ENCODE data around the gene GXYLT2.
"Not testable (repeated sequence)": the region's sequence is repeated elsewhere in the genome, so short reads cannot be mapped to it uniquely, and the experiment has no call there.

The GXYLT2 gene

GRCh38 chr3:72970942-72971341 is 83.1 kb downstream of the GXYLT2 start:
- in situ Hi-C loops (cut with MboI; ENCODE audit: low sequenced_read_pairs): no loop called here

- in situ Hi-C loops (cut with MboI; ENCODE audit: low sequenced_read_pairs): no loop called here
Measured at GRCh38 chr3:72972706-72973030, 84.8 kb downstream of the GXYLT2 start.

- in situ Hi-C loops (cut with MboI; ENCODE audit: low sequenced_read_pairs): no loop called here
Measured at GRCh38 chr3:72973031-72973723, 85.3 kb downstream of the GXYLT2 start.

GRCh38 chr3:72973786-72974185 is 85.9 kb downstream of the GXYLT2 start:
- in situ Hi-C loops (cut with MboI; ENCODE audit: low sequenced_read_pairs): no loop called here

GRCh38 chr3:72974956-72975355 is 87.1 kb downstream of the GXYLT2 start:
- in situ Hi-C loops (cut with MboI; ENCODE audit: low sequenced_read_pairs): no loop called here

GRCh38 chr3:72976281-72976741 is 88.5 kb downstream of the GXYLT2 start:
- in situ Hi-C loops (cut with MboI; ENCODE audit: low sequenced_read_pairs): no loop called here

GRCh38 chr3:72977060-72977808 is 89.4 kb downstream of the GXYLT2 start:
- in situ Hi-C loops (cut with MboI; ENCODE audit: low sequenced_read_pairs): no loop called here

- in situ Hi-C loops (cut with MboI; ENCODE audit: low sequenced_read_pairs): no loop called here
Measured at GRCh38 chr3:72982609-72983366, 94.9 kb downstream of the GXYLT2 start.

GRCh38 chr3:72985576-72985975 is 97.7 kb downstream of the GXYLT2 start:
- in situ Hi-C loops (cut with MboI; ENCODE audit: low sequenced_read_pairs): no loop called here

GRCh38 chr3:72990701-72991395 is 103.0 kb downstream of the GXYLT2 start:
- in situ Hi-C loops (cut with MboI; ENCODE audit: low sequenced_read_pairs): no loop called here

GRCh38 chr3:72991522-72991921 is 103.7 kb downstream of the GXYLT2 start:
- in situ Hi-C loops (cut with MboI; ENCODE audit: low sequenced_read_pairs): no loop called here

GRCh38 chr3:72993391-72993790 is 105.5 kb downstream of the GXYLT2 start:
- in situ Hi-C loops (cut with MboI; ENCODE audit: low sequenced_read_pairs): no loop called here

GRCh38 chr3:72995337-72995736 is 107.5 kb downstream of the GXYLT2 start:
- in situ Hi-C loops (cut with MboI; ENCODE audit: low sequenced_read_pairs): no loop called here

GRCh38 chr3:72996121-72996472 is 108.3 kb downstream of the GXYLT2 start:
- in situ Hi-C loops (cut with MboI; ENCODE audit: low sequenced_read_pairs): no loop called here

- in situ Hi-C loops (cut with MboI; ENCODE audit: low sequenced_read_pairs): no loop called here
Measured at GRCh38 chr3:72996473-72997333, 108.9 kb downstream of the GXYLT2 start, which contains the start of gene PPP4R2. Gene PPP4R2, plus strand, starts transcription at chr3:72996811. Its CDS starts 227 bp downstream, at chr3:72997038.

- in situ Hi-C loops (cut with MboI; ENCODE audit: low sequenced_read_pairs): no loop called here
Measured at GRCh38 chr3:72997421-72997961, 109.6 kb downstream of the GXYLT2 start.

- in situ Hi-C loops (cut with MboI; ENCODE audit: low sequenced_read_pairs): no loop called here
Measured at GRCh38 chr3:72998466-72998865, 110.6 kb downstream of the GXYLT2 start.

GRCh38 chr3:72999951-73000350 is 112.1 kb downstream of the GXYLT2 start:
- in situ Hi-C loops (cut with MboI; ENCODE audit: low sequenced_read_pairs): no loop called here

GRCh38 chr3:73003050-73003449 is 115.2 kb downstream of the GXYLT2 start:
- in situ Hi-C loops (cut with MboI; ENCODE audit: low sequenced_read_pairs): not testable (repeated sequence)

GRCh38 chr3:73004316-73004715 is 116.5 kb downstream of the GXYLT2 start:
- in situ Hi-C loops (cut with MboI; ENCODE audit: low sequenced_read_pairs): no loop called here

All from HL-60/S4 treated with phorbol 12-myristate 13-acetate at 8.2 ng/mL for 4 days and 3 days (cell line).